HCT116 (cell line): ENCODE data around the gene ZFYVE16. TPM values are rescaled to one million over a fixed set of nuclear protein-coding genes. Genes with fewer than 3 reads are reported as not detected.

Experiments
- ATAC-seq: fragments of 200-7000 bp; cut with Tn5 transposase; 2 replicates; pipeline ENCODE4 v1.9.1; 2020; ENCODE audit warnings: mild to moderate bottlenecking, moderate library complexity
- BruUV-seq: library from RNA; stranded (reverse); fragments of 400-500 nt; replicated peaks from 2 replicates; lab custom pipeline; 2021; lab: Mats Ljungman, UMichigan
- CTCF ChIA-PET: fragments of 300-600 bp; sonication (Branson Sonifier 250); formaldehyde crosslinking; loops from one replicate; lab custom pipeline; 2021; ENCODE audit warnings: antibody characterized with exemption; lab: Charles Lee
- POLR2A ChIA-PET: fragments of 300-600, 350-600 bp; sonication (Branson Sonifier 250); formaldehyde crosslinking; loops from one replicate; lab custom pipeline; 2021; ENCODE audit warnings: antibody characterized with exemption; lab: Charles Lee
- RAD21 ChIA-PET, 2 experiments: fragments of 300-600 bp; sonication (Branson Sonifier 250); formaldehyde crosslinking; loops; one replicate each; lab custom pipeline; 2023; ENCODE audit warnings: low total read pairs in 2 of 2; ENCODE audit not compliant: uncharacterized antibody in 2 of 2, unreplicated experiment in 2 of 2, low non-redundant PET in 1 of 2; lab: Charles Lee
- DNase-seq: peaks from one replicate; pipeline ENCODE4 v3.0.0-alpha.2; 2010; ENCODE audit warnings: low read depth, low spot score
- H2AFZ ChIP-seq: fragments of 200-600 bp; shearing (Covaris generic), sonication (generic); 2 replicates; pipeline ENCODE4 v1.6.1; 2017; ENCODE audit warnings: low read depth, mixed run types, mixed read lengths, antibody characterized with exemption, low read length; ENCODE audit not compliant: poor library complexity, severe bottlenecking
- H3K27ac ChIP-seq: 2 replicates; pipeline ENCODE4 v1.5.1; 2012; ENCODE audit warnings: low read depth, low read length
- H3K27me3 ChIP-seq: fragments of 200-600 bp; sonication (generic); 2 replicates; pipeline ENCODE4 v1.6.1; 2016; ENCODE audit warnings: mixed run types, low read length, mixed read lengths; ENCODE audit not compliant: insufficient read depth
- H3K36me3 ChIP-seq, 2 experiments: fragments of 200-500 bp in 1 of 2; fragments of 200-600 bp in 1 of 2; sonication (Bioruptor generic) in 1 of 2; sonication (generic) in 1 of 2; 2 replicates each; pipeline versions ENCODE4 v1.5.1 to v1.6.1; 2014 to 2016; ENCODE audit warnings: low read length in 2 of 2, inconsistent platforms in 1 of 2, mixed read lengths in 1 of 2, mixed run types in 1 of 2; ENCODE audit not compliant: insufficient read depth in 2 of 2, control insufficient read depth in 1 of 2
- H3K4me1 ChIP-seq, 2 experiments: fragments of 200-600 bp in 1 of 2; sonication (generic) in 1 of 2; 2 replicates each; pipeline versions ENCODE4 v1.5.1 to v1.6.1; 2012 to 2017; ENCODE audit warnings: low read length in 2 of 2, inconsistent platforms in 1 of 2, mild to moderate bottlenecking in 1 of 2, mixed read lengths in 1 of 2, mixed run types in 1 of 2, moderate library complexity in 1 of 2; ENCODE audit not compliant: insufficient read depth in 2 of 2, control insufficient read depth in 1 of 2
- H3K4me2 ChIP-seq: fragments of 200-600 bp; sonication (generic); 2 replicates; pipeline ENCODE4 v1.6.1; 2017; ENCODE audit warnings: mixed run types, low read length, mixed read lengths
- H3K4me3 ChIP-seq, 2 experiments: fragments of 200-600 bp in 1 of 2; sonication (generic) in 1 of 2; replicated peaks in 1 of 2; 2 replicates each; pipeline ENCODE4 v1.5.1; 2011 to 2016; ENCODE audit warnings: low read length in 2 of 2, control low read depth in 1 of 2, low read depth in 1 of 2, mild to moderate bottlenecking in 1 of 2, mixed read lengths in 1 of 2, mixed run types in 1 of 2
- H3K79me2 ChIP-seq: fragments of 200-600 bp; sonication (generic); 2 replicates; pipeline ENCODE4 v1.6.1; 2017; ENCODE audit warnings: mild to moderate bottlenecking, mixed run types, low read length, moderate library complexity, mixed read lengths; ENCODE audit not compliant: insufficient read depth
- H3K9ac ChIP-seq: fragments of 200-600 bp; sonication (generic); 2 replicates; pipeline ENCODE4 v1.6.1; 2016; ENCODE audit warnings: low read length, mixed read lengths
- H3K9me2 ChIP-seq: fragments of 200-600 bp; sonication (generic), shearing (Covaris generic); 2 replicates; pipeline ENCODE4 v1.6.1; 2017; ENCODE audit warnings: mixed run types, mild to moderate bottlenecking, moderate library complexity; ENCODE audit not compliant: insufficient read depth
- H3K9me3 ChIP-seq, 2 experiments: fragments of 200-500 bp in 1 of 2; fragments of 200-600 bp in 1 of 2; sonication (Bioruptor generic) in 1 of 2; sonication (generic) in 1 of 2; 2 replicates each; pipeline ENCODE4 v1.6.1; 2014 to 2017; ENCODE audit warnings: low read length in 2 of 2, mixed read lengths in 2 of 2, inconsistent platforms in 1 of 2, low read depth in 1 of 2, mild to moderate bottlenecking in 1 of 2, mixed run types in 1 of 2, moderate library complexity in 1 of 2; ENCODE audit not compliant: control insufficient read depth in 1 of 2, insufficient read depth in 1 of 2
- H4K20me1 ChIP-seq: fragments of 200-600 bp; sonication (generic), shearing (Covaris generic); 2 replicates; pipeline ENCODE4 v1.6.1; 2017; ENCODE audit warnings: mixed run types, mild to moderate bottlenecking, moderate library complexity; ENCODE audit not compliant: insufficient read depth
- EGR1 ChIP-seq: IDR thresholded peaks from 2 replicates; pipeline ENCODE4 v1.6.1; 2012; ENCODE audit warnings: low read depth
- ELF1 ChIP-seq: IDR thresholded peaks from 2 replicates; pipeline ENCODE4 v1.6.1; 2012; ENCODE audit warnings: low read depth, borderline replicate concordance
- EZH2 ChIP-seq: fragments of 200-600 bp; sonication (generic); IDR thresholded peaks from 2 replicates; pipeline ENCODE4 v1.6.1; 2017; ENCODE audit warnings: antibody characterized with exemption, mixed run types
- FOSL1 ChIP-seq: IDR thresholded peaks from 2 replicates; pipeline ENCODE4 v1.6.1; 2012; ENCODE audit warnings: low read depth
- POLR2A ChIP-seq: IDR thresholded peaks from 2 replicates; pipeline ENCODE4 v1.7.0; 2011; ENCODE audit warnings: borderline replicate concordance; ENCODE audit not compliant: insufficient read depth, insufficient read length; ENCODE audit errors: extremely low read depth
- POLR2AphosphoS5 ChIP-seq: IDR thresholded peaks from 2 replicates; pipeline ENCODE4 v1.6.1; 2011; ENCODE audit warnings: mild to moderate bottlenecking, low read depth, low read length, moderate library complexity
- SIN3A ChIP-seq: IDR thresholded peaks from 2 replicates; pipeline ENCODE4 v1.6.1; 2012; ENCODE audit warnings: low read depth
- SP1 ChIP-seq: IDR thresholded peaks from 2 replicates; pipeline ENCODE4 v1.6.1; 2012; ENCODE audit warnings: low read depth
- SRF ChIP-seq: IDR thresholded peaks from 2 replicates; pipeline ENCODE4 v1.6.1; 2012; ENCODE audit warnings: low read depth
- ZFX ChIP-seq: fragments of 450-650 bp; IDR thresholded peaks from 2 replicates; pipeline ENCODE4 v1.6.1; 2017
- intact Hi-C: fragments of 100-400 bp; cut with micrococcal nuclease; formaldehyde crosslinking; loops from 2 replicates; pipeline ENCODE4 v1.10.0; 2022
- total RNA-seq: library from RNA; stranded (reverse); gene quantifications from one replicate; pipeline ENCODE4 v1.2.1, GENCODE V29; 2021; ENCODE audit not compliant: unreplicated experiment
- TF ChIP-seq, protein P1 (sequence below): IDR thresholded peaks from 2 replicates; pipeline ENCODE4 v1.6.1; 2012

ZFYVE16 gene
- total RNA-seq, 1 experiment from 2014 or later, result 24.2 TPM

DNA sequence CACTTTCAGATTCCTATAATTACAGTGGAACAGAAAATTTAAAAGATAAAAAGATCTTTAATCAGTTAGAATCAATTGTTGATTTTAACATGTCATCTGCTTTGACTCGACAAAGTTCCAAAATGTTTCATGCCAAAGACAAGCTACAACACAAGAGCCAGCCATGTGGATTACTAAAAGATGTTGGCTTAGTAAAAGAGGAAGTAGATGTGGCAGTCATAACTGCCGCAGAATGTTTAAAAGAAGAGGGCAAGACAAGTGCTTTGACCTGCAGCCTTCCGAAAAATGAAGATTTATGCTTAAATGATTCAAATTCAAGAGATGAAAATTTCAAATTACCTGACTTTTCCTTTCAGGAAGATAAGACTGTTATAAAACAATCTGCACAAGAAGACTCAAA is 29.5 kb downstream of the ZFYVE16 start:
- intact Hi-C loops, result no loop called here
- H3K27ac ChIP-seq, result no peak overlapping the region
- no peaks in the 10 kb centered on the region for H4K20me1 ChIP-seq
- H3K4me1 ChIP-seq, result no peaks in the 10 kb centered on the region
- TSS peak; percentile 13 for BruUV-seq
- H3K9ac ChIP-seq, result no peak overlapping the region
- ChIA-PET POLR2A (no interaction called here), CTCF (no interaction called here), RAD21 (no interaction called here)
- H3K27me3 ChIP-seq, result no peaks in the 10 kb centered on the region
- no peak for ATAC-seq
- H3K9me3 ChIP-seq, result no peaks in the 10 kb centered on the region
- DNase-seq, result no peak
- no peak overlapping the region for H2AFZ ChIP-seq
- 0 out of 4 replicates have a peak, but pooled peaks cover 2 to 11% of the 10 kb centered on the region in 2 experiments for H3K36me3 ChIP-seq
- no peak overlapping the region for H3K4me3 ChIP-seq
- H3K9me2 ChIP-seq, result no peaks in the 10 kb centered on the region
- no peak for TF ChIP-seq SP1
- TF ChIP-seq ELF1, result no peak
- TF ChIP-seq EGR1, result no peak
- H3K79me2 ChIP-seq, result 0 out of 2 replicates have a peak, but pooled peaks cover 8% of the 10 kb centered on the region
- H3K4me2 ChIP-seq, result no peak overlapping the region

DNA sequence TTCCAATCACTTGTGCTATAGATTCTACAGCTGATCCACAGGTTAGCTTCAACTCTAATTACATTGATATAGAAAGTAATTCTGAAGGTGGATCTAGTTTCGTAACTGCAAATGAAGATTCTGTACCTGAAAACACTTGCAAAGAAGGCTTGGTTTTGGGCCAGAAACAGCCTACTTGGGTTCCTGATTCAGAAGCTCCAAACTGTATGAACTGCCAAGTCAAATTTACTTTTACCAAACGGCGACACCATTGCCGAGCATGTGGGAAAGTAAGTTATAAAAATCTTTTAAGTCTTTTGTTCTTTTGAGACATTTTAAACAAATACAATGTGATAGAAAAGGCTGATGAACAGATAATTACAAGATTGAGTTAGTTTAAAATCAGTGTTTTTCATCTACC is 30.9 kb downstream of the ZFYVE16 start:
- ChIA-PET POLR2A (no interaction called here), CTCF (no interaction called here), RAD21 (no interaction called here)
- Histone ChIP-seq H4K20me1 (no peaks in the 10 kb centered on the region), H3K27me3 (no peaks in the 10 kb centered on the region), H3K4me2 (no peak overlapping the region), H3K9ac (no peak overlapping the region), H3K4me3 (no peak overlapping the region), H3K9me3 (no peaks in the 10 kb centered on the region), H3K36me3 (0 out of 4 replicates have a peak, but pooled peaks cover 2 to 11% of the 10 kb centered on the region in 2 experiments), H3K4me1 (no peaks in the 10 kb centered on the region), H2AFZ (no peak overlapping the region), H3K27ac (no peak overlapping the region), H3K9me2 (no peaks in the 10 kb centered on the region), H3K79me2 (0 out of 2 replicates have a peak, but pooled peaks cover 8% of the 10 kb centered on the region)
- ATAC-seq (no peak), DNase-seq (no peak)
- TF ChIP-seq FOSL1, result no peak
- TF ChIP-seq ZFX, result no peak
- TF ChIP-seq POLR2AphosphoS5, result no peak
- no peak for TF ChIP-seq EZH2
- TF ChIP-seq SRF, result no peak
- TF ChIP-seq, protein P1, sequence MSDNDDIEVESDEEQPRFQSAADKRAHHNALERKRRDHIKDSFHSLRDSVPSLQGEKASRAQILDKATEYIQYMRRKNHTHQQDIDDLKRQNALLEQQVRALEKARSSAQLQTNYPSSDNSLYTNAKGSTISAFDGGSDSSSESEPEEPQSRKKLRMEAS, result no peak
- TF ChIP-seq SIN3A, result no peak
- TF ChIP-seq ELF1, result no peak
- TF ChIP-seq POLR2A, result no peak
- intact Hi-C loops, result no loop called here
- no TSS peak for BruUV-seq
